ENCODE measurements around the gene CARF.
A peak's percentile ranks its signal among the peaks of the same experiment; 100 is the strongest.
"Not testable (repeated sequence)": the region's sequence is repeated elsewhere in the genome, so short reads cannot be mapped to it uniquely, and the experiment has no call there.

Gene CARF

GRCh38 chr2:202911512-202912341, at the start of gene CARF, which contains the start of gene WDR12:
TSS of gene CARF (plus strand) at chr2:202912275. CDS start at chr2:202941903, 29,628 bp downstream.
TSS of gene WDR12 (minus strand) at chr2:202911673. CDS start at chr2:202911476, 197 bp downstream.
- peak; percentile 90 for DNase-seq

- peak; percentile 54 for DNase-seq
Measured at GRCh38 chr2:202870431-202871299, 41.4 kb upstream of the CARF start.

GRCh38 chr2:202871300-202872141, 40.6 kb upstream of the CARF start, which contains the start of gene ICA1L:
TSS of gene ICA1L (minus strand) at chr2:202871766. CDS start at chr2:202829009, 42,757 bp downstream.
- DNase-seq: peak; percentile 37

- DNase-seq: no peak
Measured at GRCh38 chr2:202877699-202878098, 34.4 kb upstream of the CARF start.

GRCh38 chr2:202881570-202881969, 30.5 kb upstream of the CARF start:
- no peak for DNase-seq

GRCh38 chr2:202883987-202884675, 27.9 kb upstream of the CARF start:
- peak; percentile 11 for DNase-seq

GRCh38 chr2:202885190-202885589, 26.9 kb upstream of the CARF start:
- DNase-seq: no peak

GRCh38 chr2:202905507-202905906, 6.6 kb upstream of the CARF start:
- DNase-seq: not testable (repeated sequence)

GRCh38 chr2:202908186-202908585, 3.9 kb upstream of the CARF start:
- no peak for DNase-seq

GRCh38 chr2:202909394-202910192, 2.5 kb upstream of the CARF start:
- peak; percentile 83 for DNase-seq

- DNase-seq: not testable (repeated sequence)
Measured at GRCh38 chr2:202910250-202910649, 1.8 kb upstream of the CARF start.

- no peak for DNase-seq
Measured at GRCh38 chr2:202910698-202911097, 1.4 kb upstream of the CARF start.

- DNase-seq: no peak
Measured at GRCh38 chr2:202911203-202911511, 918 bp upstream of the CARF start.

- DNase-seq: not testable (repeated sequence)
Measured at GRCh38 chr2:202912342-202913201, 497 bp downstream of the CARF start.

- no peak for DNase-seq
Measured at GRCh38 chr2:202918860-202919259, 6.8 kb downstream of the CARF start.

GRCh38 chr2:202932425-202933138, 20.5 kb downstream of the CARF start:
- peak; percentile 49 for DNase-seq

GRCh38 chr2:202933139-202933510, 21.1 kb downstream of the CARF start:
- peak; percentile 49 for DNase-seq

GRCh38 chr2:202933958-202934357, 21.9 kb downstream of the CARF start:
- DNase-seq: no peak

- DNase-seq: no peak
Measured at GRCh38 chr2:202934456-202934855, 22.4 kb downstream of the CARF start.

- DNase-seq: no peak
Measured at GRCh38 chr2:202938960-202939359, 26.9 kb downstream of the CARF start.
